CD4-positive, alpha-beta T cell treated with Interleukin-1 beta for 1 hour (primary cell): ENCODE results near the gene CLSTN2.

Source experiments
- DNase-seq, 2 donors: peaks; one replicate each; pipeline ENCODE4 v3.0.0-alpha.2; 2020 to 2022

Gene CLSTN2

DNA sequence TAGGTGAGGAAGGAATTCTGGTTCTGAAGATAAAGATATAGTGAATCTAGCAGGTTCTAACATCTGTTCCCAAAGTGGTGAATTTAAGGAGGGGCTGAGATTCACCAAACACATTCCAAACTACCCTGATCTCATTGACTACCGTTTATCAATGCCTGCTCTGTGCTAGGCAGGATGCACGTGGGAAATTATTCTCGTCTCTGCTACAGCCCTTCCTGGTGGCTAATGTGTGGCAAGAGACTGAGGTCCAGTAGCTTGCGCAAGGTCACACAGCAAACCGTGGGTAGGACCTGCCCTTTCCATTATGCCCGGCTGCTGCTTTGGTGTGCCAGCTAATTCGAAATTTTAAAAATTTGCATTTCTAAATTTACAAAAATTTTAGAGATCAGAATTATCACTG lies 533.4 kb downstream of the CLSTN2 start:
- no peak for DNase-seq

DNA sequence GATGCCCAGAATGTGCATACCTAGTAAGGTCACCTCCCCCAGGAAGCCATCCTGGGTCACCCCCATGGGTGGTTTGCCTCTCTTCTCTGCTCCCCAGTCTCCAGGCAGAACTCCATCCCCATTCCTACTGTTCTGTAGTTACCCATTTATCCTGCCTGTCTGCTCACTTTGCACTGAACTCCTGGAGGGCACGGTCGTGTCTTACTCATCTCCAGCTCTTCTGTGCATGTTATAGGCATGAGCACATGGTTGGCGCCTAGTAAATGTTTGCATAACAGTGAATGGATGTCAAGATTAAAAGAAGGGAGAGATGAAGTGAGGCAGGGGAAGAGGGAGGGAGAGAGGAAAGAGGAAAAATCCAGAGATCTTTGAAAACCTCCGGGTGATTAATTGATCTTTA lies 534.5 kb downstream of the CLSTN2 start:
- DNase-seq = no peak

DNA sequence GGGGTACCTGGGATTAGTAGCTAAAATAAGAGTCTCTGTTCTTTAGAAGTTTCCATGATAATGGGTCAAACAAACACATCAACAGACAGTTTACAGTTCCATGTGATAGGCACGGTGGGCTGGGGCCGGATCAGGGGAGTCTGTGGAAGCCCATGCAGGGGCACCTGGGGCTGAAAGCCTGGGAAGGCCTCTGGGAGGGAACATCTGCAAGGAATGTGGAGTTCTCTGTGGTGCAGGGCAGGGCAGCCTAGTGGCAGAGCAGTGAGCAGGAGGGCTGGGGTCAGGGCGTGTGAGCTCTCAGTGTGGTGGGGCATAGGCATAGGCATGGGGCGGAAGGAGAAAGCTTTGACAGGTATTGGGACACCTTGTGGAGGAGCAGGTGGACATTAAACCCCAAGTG lies 535.2 kb downstream of the CLSTN2 start:
- no peak for DNase-seq

DNA sequence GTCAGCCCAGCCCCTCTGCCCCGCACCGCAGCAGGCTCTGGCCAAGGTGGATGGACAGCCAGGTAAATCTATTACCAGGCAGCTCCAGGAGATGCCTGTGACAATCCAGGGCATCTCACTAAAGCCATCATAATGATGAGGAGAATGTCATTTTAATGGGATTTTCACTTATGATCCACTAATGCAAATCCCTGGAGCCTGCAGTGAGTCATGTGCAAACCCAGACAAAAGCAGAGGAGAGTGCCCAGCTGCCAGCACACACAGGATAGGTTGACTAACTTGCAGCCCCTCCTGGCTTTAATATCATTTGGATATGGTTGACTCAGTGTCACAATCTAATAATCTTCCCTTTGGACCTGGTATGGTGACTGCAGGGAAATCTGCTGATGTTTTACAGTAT lies 536.0 kb downstream of the CLSTN2 start:
- no peak for DNase-seq

DNA sequence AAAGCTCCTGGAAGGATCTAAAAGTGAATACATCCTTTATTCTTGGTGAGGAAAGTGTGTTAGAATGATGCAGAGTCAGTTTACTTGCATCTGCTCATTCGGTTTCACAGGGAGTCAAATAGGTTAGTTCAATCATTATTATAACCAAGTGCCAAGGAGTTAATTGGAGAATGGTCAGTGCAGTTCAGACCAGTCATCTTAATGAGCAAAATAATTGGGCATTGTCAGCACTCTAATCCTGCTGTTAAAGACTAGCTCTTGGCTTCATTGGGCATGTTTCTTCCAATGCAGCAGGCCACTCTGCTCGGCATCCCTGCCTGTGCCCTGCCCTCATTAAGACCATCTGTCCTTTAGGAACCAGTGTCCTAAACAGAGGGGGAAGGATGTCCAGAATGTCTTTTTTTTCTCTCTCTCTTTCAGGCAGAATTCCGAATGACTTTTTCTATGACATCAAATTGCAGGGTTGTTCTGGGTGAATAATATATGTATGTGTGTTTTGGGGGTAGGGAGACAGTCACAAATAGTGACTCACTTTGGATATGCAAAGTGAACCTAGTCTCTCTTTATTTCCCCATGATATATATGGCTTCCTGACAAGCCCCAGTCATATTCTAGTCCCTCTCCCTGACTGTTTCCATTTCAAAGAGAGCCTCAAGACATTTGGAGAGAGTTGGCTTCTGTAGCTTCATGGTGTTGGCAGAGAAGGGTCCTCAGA lies 537.5 kb downstream of the CLSTN2 start:
- no peak for DNase-seq

DNA sequence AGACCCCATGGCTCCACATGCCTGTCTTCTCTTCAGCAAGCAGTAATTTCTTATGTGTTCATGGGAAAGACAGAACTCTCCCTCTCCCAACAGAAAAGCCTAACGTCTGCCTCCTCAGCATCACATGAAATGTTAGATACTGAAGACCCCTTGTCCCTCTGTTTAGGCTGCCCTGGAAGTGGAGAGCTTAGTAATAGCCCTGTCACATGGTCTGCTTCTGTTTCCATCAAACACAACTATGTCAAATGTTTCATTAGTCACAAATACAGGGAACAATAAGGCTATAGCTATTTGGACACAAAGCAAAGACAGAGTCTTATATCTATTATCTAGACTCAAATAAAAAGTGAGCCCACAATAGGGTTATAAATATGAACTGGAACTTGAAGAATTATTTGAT lies 552.6 kb downstream of the CLSTN2 start:
- DNase-seq = no peak

DNA sequence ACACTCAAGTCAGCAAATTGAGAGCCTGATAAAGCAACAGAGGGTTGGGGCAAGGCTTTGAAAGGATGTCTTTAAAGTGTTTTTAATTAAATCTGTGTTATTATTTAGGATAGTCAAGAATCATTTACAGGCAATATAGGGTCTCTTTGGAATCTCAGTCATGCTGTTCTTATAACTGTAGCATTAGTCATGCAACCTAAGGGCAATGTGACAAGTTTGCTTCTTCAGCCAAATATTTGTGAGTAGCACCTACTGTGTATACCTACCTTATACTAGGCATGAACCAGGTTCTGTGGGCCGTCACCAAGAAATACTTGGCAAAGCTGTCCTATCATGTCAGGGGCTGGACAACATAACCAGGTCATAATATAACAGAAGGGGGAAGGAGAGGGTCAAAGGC lies 558.3 kb downstream of the CLSTN2 start:
- no peak for DNase-seq

DNA sequence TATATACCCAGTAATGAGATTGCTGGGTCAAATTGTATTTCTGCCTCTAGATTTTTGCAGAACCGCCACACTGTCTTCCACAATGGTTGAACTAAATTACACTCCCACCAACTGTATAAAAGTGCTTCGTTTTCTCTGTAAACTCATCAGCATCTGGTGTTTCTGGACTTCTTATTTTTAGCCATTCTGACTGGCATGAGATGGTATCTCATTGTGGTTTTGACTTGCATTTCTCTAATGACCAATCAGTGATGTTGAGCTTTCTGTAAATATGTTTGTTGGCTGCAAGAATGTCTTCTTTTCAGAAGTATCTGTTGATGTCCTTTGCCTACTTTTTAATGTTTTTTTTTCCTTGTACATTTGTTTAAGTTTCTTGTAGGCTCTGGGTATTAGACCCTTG lies 560.0 kb downstream of the CLSTN2 start:
- DNase-seq = no peak

DNA sequence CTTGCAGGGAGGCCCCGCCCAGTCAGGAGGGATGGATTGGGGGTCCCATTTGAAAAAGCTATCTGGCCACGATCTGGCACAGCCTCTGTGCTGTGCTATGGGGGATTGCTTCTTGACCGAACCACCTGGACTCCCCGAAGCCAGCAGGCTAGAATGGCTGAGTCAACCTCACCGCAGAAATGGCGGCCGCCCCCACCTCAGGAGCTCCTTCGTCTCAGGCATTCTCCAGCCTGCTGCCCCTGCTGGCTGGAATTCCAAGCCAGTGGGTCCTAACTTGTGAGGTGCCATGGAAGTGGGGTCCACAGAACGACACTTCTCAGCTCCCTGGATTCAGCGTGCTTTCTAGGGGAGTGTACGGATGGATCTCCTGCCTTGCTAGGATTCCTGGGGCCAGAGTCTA lies 562.3 kb downstream of the CLSTN2 start:
- no peak for DNase-seq

DNA sequence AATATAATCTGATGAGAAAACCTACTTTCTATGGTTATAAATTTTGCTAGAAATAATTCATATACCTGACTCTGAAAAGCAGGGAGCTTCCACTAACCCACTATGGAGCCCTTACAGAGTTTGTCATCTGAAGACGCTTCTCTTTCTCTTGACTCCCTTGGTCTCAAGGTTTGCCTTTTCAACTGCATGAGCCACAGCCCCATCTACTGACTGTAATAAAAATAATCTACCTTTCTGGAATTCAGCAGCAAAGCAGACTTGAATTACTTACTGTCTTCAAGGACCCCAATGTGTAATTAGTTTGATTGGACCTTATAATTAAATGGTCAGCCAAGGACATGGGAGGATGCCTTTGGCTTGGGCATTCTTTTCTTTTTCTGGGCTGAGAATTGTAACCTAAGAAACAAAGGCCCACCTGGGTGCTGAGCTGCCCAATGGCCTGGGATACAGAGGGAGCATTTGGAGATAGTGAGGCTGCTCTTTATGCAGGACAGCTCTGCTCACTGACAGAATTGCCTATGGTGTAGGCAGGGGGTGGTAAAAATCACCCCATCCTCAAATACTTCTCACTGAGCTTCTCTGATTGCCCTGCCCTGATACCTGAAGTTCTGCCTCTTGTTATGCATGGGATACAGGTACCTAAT lies 564.3 kb downstream of the CLSTN2 start:
- no peak for DNase-seq

DNA sequence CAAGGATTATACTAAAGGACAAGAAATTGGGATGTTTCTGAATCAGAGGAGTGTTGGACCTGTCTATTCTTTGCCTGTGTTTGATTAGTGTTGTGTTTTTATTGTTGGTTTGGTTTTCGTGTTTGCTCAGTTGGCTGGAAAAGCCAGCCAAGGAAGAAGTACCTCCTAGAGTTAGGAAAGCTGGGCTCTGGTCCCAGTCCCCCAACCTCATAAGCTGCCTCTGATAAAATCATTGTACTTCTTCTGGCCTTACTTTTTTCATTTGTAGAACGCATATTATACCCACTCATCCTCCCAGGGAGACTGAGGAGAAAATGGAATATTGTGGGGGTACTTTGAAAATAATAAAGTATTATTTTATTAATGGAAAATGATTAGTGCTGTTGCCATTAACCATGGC lies 565.5 kb downstream of the CLSTN2 start:
- DNase-seq = no peak

DNA sequence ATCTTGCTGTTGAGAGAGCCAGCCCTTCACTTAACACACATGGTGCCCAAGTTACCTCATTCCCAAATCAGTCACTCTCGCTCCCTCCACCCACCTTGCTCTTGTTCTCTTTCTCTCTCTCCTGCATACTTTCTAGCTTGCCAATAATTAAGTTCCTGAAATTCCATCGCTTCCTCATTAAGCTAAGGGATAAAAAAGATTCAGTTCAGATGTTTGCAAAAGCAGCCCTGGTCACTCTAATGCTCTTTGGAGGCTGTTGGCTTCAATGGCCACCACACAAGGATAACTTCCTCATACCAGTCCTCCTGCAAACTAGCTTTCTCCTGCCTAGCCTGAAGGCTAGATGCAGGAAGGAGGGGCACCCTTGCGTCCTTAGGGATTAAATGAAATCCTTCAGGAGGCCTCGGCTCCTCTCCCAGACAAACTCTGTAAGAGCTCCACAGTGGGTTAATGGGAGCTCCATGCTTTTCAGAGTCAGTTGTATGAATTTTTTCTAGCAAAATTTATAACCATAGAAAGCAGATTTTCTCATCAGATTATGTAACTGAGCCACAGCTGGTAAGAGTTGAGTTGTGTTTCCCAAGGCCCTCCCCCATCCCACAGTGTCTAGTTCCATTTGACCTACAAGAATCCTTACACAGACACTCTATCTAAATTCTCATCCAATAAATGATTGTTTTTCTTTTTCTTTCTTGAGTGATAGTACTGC lies 566.2 kb downstream of the CLSTN2 start:
- DNase-seq = no peak

DNA sequence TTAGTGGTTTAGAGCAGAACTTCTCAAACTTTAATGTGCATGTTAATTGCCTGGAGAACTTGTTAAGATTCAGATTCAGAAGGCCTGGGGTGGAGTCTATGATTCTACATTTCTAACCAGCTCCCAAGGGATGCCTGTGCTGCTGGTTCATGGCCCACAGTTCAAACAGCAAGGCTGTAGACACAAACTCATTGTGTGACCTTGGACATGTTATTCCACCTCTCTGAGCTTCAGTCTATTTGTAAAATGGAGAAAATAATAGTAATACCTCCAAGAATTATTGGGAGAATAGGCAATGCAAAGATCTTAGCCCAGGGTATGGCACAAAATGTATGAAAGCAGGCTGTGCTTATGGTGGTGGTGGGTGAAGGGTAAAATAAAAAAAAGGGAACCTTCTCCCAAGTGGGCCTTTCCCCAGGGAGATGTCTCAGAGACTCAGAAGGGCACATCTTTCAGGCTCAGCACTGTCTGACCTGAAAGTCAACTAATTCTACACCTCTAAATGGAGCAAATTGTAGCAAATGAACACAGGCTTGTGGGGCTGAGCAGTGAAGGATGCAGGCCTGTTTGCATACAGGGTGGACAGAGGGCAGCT lies 566.9 kb downstream of the CLSTN2 start:
- no peak for DNase-seq

DNA sequence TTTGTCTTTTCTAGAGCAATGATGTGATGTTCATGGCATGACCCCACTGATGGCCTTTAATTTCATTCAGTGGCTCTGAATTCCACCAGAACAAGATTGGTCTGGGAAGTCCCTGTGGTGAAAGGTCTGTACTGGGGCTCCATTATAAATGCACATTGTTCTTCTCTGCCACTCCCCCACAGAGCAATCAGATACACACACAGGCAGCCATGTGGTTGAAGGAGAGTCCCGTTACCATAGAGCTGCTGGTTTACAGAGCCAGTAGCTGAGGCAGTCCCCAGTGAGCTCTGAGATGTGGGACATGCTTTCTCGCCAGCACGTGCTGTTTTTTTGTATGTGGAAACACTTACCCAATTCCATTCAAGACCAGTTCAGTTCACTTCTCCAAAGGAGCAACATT lies 570.2 kb downstream of the CLSTN2 start:
- no peak for DNase-seq

DNA sequence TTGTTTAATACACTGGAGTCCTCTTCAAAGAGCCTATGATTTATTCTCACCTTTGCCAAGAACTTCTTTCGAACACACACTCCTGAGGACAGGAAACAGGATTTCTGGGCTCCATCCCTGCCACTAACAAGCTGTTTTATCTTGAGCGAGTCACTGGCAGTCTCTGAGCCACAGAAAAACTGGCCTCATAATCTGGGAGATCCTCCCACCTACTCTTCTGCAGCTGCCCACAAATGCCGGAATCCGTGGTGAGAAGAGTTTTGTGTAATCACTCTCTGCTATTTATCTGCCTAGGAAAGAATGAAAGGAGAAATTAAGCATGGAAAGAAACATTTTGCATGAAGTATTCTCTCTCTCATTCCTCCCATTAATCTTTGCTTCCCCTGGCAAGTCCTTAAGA lies 570.9 kb downstream of the CLSTN2 start:
- DNase-seq = no peak

DNA sequence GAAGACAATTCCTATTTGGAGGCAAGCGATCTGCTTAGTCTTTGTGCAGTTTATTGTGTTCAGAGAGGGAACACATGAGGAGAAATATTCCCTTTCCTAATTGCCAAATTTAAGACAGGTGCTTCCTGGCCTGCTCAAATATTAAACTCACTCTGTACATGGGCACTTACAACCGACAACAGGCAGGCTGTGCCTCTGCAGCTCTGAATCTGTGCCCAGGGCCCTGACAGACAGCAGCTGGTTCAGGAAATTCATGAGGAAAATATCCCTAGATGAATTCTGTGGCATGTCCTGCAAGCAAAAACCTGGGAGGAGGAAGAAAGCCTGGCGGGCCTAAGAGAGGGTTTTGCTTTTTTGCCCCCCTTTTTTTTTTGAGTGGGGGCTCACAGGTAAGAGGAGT lies 573.6 kb downstream of the CLSTN2 start:
- DNase-seq = no peak

DNA sequence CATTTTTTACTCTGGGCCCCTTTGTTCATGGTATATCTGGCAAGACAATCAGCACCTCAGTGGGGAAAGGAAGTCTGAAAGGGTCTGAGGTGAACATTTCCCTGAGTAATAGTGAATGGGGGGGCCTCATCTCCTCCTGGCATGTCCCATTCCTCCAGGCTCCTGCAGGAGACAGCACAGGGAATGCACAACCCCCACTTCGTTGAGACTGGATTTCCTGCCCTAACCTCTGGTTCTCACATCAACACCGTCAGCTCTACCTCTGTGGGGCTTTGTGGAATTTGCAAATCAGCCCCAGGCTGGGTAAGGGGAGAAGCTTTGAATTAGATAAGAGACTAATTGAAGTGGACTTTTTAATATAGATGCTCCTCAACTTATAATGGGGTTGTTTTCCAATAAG lies 574.5 kb downstream of the CLSTN2 start:
- DNase-seq = no peak

DNA sequence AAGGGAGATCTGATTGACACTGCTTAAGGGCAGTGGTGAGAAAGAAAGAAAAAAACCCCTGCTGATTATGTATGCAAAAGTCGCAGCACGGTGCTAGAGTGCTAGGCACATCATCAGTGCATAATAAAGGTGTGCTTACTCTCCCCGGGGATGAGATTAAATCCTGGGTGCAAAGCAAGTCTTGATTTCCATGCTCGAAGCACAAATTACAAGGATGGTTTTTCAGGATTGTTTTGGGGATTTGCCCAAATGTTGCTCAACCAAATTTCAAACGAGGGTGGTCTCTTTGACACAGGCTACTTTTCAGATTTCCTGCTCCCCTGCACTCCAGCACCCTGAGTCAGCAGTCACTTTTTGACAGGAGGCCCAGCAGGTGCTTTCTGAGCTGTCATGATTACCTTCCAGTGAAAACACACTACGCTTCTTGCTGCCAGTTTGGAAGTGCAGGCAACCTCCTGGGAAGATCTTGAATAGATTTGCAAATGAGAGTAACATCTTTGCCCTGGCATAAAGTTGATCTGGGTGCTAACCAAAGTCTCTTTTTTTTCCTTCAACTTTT lies 575.4 kb downstream of the CLSTN2 start:
- DNase-seq = no peak

DNA sequence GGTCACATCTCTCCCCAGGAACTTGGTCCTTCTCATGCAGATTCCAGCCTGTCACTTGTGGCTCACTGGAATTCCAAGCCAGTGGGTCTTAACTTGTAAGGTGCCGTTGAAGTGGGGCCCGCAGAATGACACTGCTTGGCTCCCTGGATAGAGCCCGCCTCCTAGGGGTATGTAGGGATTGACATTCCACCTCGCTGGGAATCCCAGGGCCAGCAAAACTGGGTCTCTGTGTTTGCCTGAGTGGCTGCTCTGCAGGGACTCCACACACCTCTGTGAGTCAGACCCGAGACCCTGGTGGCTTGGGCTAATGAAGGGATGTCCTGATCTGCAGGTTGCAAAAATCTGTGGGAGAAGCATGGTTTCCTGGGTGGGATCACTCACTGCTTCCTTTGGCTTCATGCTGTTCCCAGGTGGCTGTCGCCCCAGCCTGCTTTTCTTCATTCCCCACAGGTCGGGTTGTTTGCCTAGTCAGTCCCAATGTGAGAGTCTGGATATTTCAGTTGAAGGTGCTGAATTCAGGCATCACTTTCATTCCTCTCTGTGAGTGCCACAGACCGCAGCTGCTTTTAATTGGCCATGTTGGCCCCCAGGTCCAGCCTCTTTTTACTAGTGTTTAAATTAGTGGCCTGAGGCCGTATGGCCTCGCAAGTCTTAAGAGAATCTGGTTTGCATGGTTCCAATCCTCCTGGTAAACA lies 586.9 kb downstream of the CLSTN2 start:
- no peak for DNase-seq

DNA sequence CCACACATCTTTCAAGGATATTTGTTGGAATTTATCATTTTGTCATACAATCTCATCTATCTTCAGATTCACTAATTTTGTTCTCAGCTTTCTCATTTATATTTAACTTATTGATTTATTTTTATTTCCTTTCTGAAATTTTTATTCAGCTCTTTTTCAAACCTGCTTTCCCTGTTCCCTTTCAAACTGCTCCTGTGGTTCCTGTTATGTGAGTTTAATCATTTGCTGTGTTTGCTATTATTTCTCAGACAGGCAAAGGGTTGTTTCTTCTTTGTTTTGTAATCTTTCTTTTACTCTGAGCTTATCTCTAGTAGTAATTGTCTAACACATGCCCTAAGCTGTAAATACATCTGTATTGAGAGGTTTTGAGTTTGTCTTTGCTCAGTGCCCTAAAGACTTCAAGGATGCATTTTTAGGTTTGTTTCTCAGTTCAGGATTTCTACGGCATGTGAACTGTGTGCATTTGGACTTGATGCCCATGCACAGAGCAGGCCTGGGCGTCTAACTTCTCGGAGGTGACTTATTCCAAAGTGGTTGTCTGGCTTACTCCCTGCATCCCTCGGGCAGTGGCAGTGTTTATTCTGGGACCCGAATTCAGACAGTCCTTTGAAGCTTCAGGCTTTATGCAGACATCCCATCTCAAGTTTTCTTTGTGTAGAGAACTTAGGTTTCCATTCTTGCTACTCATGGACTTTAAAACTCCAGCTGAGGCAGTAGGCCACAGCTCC lies 587.8 kb downstream of the CLSTN2 start:
- no peak for DNase-seq

DNA sequence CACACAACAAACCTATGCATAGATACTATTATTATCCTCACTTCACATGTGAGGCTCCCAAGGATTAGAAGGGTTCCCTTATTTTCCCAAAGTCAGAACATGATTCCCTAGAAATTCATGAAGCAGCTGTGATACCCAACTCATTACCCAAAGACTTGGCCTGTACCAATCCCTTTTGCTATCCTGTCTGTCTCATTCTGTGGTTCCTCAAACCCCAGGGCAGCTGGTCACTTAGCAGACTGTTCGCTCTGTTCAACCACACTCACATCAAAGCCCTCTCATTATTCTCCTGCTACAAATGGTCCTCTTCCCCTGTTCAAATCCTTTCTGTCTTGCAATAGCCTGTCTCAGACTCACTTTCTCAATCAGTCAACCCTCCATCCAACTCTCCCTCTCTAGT lies 588.6 kb downstream of the CLSTN2 start:
- DNase-seq = no peak

DNA sequence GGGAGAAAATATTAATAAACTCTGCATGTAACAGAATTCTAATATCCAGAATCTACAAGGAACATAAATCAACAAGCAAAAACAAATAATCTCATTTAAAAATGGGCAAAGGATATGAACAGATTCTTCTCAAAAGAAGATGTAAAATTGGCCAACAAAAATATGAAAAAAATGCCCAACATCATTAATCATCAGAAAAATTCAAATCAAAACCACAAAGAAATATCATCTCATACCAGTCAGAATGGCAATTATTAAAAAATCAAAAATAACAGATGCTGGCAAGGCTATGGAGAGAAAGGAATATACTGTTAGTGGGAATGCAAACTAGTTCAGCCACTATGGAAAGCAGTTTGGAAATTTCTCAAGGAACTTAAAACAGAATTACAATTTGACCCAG lies 592.2 kb downstream of the CLSTN2 start:
- no peak for DNase-seq
